OCI-LY7 (cell line): ENCODE measurements around the gene SPINK5.

Experiments used
- EZH2phosphoT487 ChIP-seq: fragments of 200-600 bp; sonication (generic); IDR thresholded peaks from 2 replicates; pipeline ENCODE4 v1.6.1; 2018; ENCODE audit warnings: low read depth, borderline replicate concordance, mild to moderate bottlenecking, mixed run types, antibody characterized with exemption, low read length, moderate library complexity, mixed read lengths
- TF ChIP-seq, protein P1 (sequence below): fragments of 200-600 bp; sonication (generic); conservative IDR thresholded peaks from 2 replicates; pipeline ENCODE4 v1.5.1; 2014; ENCODE audit warnings: mild to moderate bottlenecking, antibody characterized with exemption, low read length, moderate library complexity, mixed read lengths

GRCh38 chr5:148145916-148146315, 82.1 kb downstream of the SPINK5 start:
- TF ChIP-seq, protein P1, sequence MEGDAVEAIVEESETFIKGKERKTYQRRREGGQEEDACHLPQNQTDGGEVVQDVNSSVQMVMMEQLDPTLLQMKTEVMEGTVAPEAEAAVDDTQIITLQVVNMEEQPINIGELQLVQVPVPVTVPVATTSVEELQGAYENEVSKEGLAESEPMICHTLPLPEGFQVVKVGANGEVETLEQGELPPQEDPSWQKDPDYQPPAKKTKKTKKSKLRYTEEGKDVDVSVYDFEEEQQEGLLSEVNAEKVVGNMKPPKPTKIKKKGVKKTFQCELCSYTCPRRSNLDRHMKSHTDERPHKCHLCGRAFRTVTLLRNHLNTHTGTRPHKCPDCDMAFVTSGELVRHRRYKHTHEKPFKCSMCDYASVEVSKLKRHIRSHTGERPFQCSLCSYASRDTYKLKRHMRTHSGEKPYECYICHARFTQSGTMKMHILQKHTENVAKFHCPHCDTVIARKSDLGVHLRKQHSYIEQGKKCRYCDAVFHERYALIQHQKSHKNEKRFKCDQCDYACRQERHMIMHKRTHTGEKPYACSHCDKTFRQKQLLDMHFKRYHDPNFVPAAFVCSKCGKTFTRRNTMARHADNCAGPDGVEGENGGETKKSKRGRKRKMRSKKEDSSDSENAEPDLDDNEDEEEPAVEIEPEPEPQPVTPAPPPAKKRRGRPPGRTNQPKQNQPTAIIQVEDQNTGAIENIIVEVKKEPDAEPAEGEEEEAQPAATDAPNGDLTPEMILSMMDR = no peak
- no peak for TF ChIP-seq EZH2phosphoT487
